ENCODE measurements around the gene LANCL1.

The LANCL1 gene

DNA sequence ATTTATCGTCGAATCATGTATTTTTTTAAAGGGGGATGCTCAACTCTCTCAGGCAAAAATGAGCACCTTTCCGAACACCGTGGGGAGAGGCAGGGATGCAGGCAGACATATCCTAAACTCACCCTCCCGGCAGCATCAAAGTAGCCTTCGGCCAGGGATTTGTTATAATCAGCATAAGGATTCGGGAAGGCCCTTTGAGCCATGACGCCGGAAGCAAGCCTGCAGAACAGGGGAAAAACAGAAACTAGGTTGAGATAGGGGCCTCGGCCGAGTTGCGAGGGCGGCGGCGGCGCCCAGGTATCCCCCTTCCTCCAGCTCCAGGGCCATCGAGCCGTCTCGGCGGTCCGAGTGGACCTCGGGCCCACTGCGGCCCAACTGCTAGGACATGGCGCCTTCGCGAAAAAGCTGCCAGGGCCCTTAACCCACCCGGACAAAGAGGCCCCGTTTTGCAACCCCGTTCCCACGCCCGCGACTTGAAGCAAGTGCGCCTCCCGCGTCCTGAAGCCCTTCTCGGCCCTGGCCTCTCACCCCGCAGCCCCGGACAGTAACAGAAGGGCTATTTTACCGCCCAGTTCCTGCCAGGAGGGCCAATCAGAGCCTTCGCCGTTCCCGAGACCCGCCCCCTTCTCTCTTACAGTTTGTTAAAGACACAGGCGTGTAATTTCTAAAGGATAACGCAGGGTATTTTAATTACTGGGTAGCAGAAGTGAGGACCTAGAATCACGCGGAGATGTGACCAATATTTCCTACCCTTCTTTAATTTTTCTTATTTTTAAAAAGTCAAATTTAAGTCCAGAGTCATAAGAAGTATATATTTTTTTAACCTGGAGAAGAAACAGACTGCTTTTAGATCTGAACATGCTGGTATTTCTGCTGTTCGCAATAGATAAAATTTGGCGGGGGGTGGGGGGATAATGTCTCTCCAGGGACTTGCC lies at the start of gene LANCL1:
LANCL1 (minus strand) TSS at position 566 of the 935 bp plus-strand sequence; CDS start at position 203, 363 bp downstream.
- DNase-seq = peak; percentile 86

DNA sequence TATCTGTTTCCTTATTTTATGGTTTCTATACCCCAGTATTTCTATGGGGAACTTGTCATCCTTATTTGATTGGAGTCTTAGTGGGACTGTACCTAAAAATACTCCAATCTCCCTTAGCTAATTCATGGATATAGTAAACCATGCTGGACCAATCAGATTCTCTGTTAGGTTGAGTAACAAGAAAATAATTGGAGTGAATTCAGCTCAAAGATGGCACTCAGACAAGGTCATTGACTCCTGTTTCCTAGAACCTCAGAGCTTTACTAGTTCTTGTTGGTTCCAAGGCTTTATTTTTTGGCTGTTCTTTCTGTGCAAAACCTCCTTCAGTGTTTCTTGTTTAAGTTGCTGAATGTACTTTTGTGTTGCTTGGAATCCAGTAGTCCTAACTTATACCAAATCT lies 48.0 kb upstream of the LANCL1 start:
- no peak for DNase-seq

- DNase-seq = no peak
Measured at GRCh38 chr2:210523650-210524289, 47.2 kb upstream of the LANCL1 start.

DNA sequence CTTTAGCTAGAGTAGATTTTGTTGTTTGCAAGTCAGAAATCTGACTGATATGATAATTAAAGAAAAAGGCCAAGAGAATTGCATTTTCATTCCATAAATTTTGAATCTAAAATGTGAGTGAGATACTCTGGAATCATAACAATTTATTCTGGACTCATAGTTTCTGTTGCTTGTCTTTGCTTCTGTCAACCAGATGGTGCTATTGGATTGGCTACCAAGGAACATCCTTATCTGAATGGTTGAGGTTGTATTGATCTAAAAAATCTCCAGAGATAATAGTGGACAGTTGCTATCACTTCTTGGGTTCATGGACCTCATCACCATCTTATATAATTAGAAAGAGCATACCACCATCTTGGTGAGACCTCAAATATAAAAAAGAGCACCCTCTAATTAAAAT lies 45.8 kb upstream of the LANCL1 start:
- no peak for DNase-seq

GRCh38 chr2:210519594-210519993 lies 43.0 kb upstream of the LANCL1 start:
- no peak for DNase-seq

GRCh38 chr2:210517264-210517663 lies 40.7 kb upstream of the LANCL1 start:
- DNase-seq = no peak

DNA sequence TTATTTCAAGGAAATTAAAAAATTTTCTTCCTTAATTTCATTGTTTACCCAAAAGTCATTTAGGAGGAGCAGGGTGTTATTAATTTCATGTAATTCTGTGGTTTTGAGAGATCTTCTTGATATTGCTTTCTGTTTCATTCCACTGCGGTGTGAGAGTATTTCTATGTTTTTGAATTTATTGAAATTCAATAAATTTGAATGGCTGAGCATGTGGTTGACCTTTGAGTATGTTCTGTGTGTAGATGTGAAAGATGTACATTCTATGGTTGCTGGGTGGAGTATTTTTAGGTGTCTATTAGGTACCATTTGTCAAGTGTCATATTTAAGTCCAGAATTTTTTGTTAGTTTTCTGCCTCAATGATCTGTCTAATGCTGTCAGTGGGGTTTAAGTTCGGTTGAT lies 39.4 kb upstream of the LANCL1 start:
- no peak for DNase-seq

DNA sequence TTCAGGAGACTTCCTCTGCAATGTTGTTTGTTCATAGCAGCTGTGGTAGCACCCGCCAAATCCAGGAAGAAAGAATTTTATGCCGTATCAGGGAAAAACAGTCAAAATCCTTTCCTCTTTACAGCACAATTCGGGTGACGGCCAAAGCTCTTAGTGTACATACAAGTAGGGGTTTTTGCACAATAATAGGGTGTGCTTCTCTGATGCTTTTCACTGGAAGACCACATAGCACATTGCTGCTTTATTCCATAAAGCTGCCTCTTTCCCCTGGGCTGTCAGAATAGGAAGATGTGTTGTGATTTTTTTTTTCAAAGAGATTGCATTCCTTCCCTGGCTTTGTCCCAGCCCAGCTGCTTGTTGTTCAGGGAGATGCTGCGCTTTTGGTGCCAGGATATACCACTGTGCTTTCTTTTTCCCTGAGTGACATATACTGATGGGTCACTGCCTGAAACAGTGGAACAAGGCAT lies 27.2 kb upstream of the LANCL1 start:
- DNase-seq = no peak

DNA sequence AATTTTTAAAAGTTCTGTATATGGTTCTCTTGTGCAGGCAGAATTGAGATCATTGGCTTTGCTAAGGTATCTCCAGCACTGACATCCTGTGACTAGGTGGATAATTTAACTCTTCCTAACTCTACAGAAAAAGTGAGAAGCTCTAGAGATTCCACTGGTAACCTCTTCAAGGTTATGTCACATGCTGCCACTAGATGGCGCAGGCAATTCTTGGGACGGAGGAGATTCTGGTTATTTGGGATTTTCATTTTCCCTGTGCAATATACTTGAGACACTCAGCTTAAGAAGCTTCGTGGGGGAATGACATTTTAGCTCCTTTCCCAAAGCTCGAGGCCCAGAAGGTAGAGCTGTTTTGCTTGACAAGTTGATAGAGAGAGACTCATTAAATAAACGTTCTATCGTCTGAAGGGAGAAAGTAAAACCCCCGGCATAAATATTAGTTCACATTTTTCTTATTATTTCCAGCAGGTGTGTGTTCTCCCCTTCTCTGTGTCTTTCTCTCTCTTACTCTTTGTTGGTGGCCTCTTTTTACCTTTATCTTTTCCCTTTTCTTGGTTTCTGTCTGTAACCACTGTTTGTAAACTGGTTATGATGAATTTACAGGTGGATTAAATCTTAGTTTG lies 26.6 kb upstream of the LANCL1 start:
- no peak for DNase-seq

DNA sequence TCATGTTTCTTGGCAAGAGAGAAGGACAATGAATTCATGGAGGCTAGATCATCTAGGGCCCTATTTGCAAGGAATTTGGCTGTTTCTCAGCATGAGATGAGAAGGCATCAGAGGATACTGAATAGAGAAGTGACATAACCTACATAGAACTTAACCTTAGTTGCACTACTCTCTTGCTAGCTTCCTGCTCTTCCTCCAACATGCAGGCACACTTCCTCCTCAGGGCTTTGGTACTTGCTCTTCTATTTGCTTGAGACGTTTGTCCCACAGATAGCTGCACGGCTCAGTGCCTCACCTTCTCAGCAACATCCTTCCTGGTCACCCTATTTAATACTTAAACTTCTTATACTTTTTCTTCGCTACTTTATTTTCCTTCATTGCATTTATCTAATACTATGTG lies 20.0 kb upstream of the LANCL1 start:
- DNase-seq = no peak

DNA sequence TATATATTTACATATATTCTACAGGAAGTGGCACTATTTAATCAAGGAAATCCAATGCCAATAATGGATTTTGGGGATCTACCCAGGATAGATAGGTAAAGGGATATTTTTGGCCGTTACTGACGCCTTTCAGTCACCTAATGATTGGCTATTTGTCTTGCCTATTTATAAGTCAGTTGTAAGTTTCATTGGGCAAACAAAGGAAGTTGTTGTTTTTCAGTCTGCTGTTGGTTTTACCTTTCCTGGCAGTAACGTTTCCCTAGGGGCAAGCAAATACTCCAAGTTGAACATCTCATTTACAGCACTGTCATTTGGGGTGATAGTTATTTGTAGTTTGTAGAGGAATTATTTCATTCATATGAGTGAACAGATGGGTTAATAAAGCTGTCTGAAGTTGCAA lies 17.0 kb upstream of the LANCL1 start:
- no peak for DNase-seq

GRCh38 chr2:210481601-210482175 lies 5.1 kb upstream of the LANCL1 start:
- no peak for DNase-seq

DNA sequence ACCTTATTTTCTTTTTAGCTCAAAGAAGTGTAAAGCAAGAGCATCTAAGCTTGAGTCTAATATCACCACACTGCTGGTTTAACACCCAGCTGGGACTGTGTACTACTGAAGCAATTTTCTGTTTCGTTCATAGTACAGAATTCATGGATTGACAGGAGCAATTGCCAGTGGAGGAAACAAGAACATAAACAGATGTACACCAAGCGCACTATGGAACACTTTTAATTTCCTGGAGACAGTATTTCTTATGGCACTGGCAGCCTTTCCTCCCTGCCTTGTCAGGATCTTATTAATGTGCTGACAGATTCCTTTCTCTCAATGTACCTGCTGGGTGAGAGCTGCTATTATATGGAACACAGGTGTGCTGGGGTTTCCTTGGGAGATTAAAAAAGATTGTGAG lies 4.2 kb upstream of the LANCL1 start:
- no peak for DNase-seq

- DNase-seq = no peak
Measured at GRCh38 chr2:210480079-210480478, 3.5 kb upstream of the LANCL1 start.

DNA sequence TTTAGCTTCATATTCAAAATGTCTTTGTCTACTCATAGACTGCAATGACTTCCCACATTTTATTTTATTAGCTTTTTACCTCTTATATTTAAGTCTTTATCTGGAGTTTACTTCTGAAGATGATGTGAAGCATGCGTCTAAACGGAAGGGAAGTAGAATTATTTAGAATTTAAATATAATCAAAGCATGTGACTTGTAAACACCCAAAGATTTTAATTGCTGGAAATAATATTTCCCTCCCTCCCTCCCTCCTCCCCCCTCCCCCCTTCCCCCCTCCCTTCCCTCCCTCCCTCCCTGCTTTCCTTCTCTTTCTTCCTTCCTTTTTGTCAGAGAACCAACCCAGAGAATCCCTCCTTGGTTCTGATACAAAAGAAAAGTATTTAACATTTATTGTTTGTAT lies 2.1 kb upstream of the LANCL1 start:
- DNase-seq = no peak

- no peak for DNase-seq
Measured at GRCh38 chr2:210477496-210477895, 937 bp upstream of the LANCL1 start.

GRCh38 chr2:210475706-210476105 lies 853 bp downstream of the LANCL1 start:
- no peak for DNase-seq

DNA sequence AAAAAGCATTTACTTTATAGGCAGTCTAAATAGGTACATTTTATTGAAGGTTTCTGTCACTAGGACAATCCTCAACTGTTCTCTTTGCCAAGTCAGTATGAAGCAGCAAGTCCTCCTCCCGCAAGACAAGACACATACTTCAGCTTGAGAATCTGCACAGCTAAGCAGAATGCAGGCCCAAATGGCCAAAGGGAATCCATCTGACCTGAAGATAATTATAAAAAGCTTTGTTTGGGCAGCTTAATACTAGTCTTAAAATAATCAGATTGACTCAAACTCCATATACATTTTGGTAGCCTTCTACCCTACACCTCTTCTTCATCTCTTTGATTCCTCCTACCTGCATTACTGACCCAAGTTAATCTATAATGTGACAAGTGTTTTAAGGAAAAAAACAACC lies 1.8 kb downstream of the LANCL1 start:
- DNase-seq = no peak

GRCh38 chr2:210461401-210461800 lies 15.2 kb downstream of the LANCL1 start:
- no peak for DNase-seq

DNA sequence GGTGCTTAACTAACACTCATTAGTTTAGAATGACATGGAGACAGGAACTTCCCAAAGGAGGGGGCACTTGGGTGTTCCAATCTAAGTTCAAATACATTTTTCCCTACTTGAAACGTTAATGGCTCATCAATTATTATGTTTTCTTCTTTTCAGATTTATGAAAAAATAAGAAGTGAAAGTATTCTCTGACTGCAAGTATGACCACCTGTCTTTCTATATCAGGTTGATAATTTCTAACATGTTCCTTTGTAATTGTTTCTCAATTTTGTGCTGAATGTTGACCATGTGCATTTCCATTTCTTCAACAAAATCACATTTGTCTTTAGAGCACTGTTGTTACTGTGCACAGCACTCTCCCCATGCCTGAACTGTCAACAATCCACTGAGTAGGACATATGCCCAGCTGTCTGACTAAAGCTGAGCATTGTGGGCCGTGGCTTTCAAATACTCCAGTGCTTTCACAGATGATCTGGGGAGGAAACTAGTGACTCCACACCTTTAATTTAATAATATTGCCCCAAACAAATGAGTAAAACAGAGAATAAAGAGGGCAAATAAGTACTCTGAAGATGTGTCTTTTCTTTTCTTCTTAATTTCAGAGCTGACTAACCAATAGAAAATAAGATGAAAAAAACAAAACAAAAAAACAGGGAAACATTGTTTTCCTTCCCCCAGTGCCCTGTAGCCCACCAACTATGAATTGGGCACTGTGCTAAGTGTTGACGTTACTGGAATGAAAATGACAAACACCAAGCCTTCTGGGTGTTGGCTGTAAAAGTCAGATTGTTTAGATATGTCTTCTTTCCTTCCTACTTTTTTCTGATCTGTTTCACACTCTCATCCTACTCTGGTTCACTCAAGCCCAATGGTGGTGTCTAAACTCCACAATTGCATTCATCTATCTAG lies 16.0 kb downstream of the LANCL1 start:
- DNase-seq = no peak

GRCh38 chr2:210459880-210460279 lies 16.7 kb downstream of the LANCL1 start:
- DNase-seq = no peak

- DNase-seq = no peak
Measured at GRCh38 chr2:210459407-210459806, 17.2 kb downstream of the LANCL1 start.
